Gastrocnemius medialis (tissue), 4 donors: ENCODE data around the gene STK33. TPM values are rescaled to one million over a fixed set of nuclear protein-coding genes. Genes with fewer than 3 reads are reported as not detected.

Experiments used
- ATAC-seq, 2 donors: fragments of 150-250 bp; one replicate each; pipeline ENCODE4 v1.9.1; 2016
- DNase-seq, 2 donors: peaks; one replicate each; pipeline ENCODE4 v3.0.0-alpha.2; 2019
- H3K27ac ChIP-seq, 4 donors: fragments of 200-600 bp; sonication (generic); 1 replicate in 1 of 4; 2 replicates in 3 of 4; pipeline ENCODE4 v1.5.1; 2016 to 2018; ENCODE audit warnings: mild to moderate bottlenecking in 2 of 4, moderate library complexity in 1 of 4
- H3K27me3 ChIP-seq, 3 donors: fragments of 200-600 bp; sonication (generic) in 2 of 3; 1 replicate in 1 of 3; 2 replicates in 2 of 3; pipeline versions ENCODE4 v1.5.1 to v1.6.0; 2016 to 2019; ENCODE audit warnings: mild to moderate bottlenecking in 1 of 3, moderate library complexity in 1 of 3
- H3K36me3 ChIP-seq, 2 donors: fragments of 200-600 bp; sonication (generic) in 1 of 2; one replicate each; pipeline ENCODE4 v1.5.1; 2017 to 2018
- H3K4me1 ChIP-seq, 2 donors: fragments of 200-600 bp; sonication (generic) in 1 of 2; one replicate each; pipeline ENCODE4 v1.5.1; 2016 to 2017; ENCODE audit warnings: mild to moderate bottlenecking in 2 of 2
- H3K4me3 ChIP-seq, 4 donors: fragments of 200-600 bp; sonication (generic) in 3 of 4; 1 replicate in 1 of 4; 2 replicates in 3 of 4; pipeline ENCODE4 v1.5.1; 2016 to 2019; ENCODE audit warnings: mild to moderate bottlenecking in 2 of 4
- H3K9me3 ChIP-seq, 3 donors: fragments of 200-600 bp; sonication (generic) in 2 of 3; 1 replicate in 1 of 3; 2 replicates in 2 of 3; pipeline ENCODE4 v1.5.1; 2016 to 2019
- POLR2A ChIP-seq, 2 donors: fragments of 450-650 bp; IDR thresholded peaks; one replicate each; pipeline ENCODE4 v1.6.1; 2017; ENCODE audit warnings: antibody characterized with exemption in 2 of 2, mild to moderate bottlenecking in 2 of 2, moderate library complexity in 2 of 2
- in situ Hi-C, 4 donors: fragments of 200-750 bp; cut with MboI; loops; one replicate each; pipeline versions ENCODE4 v1.15.0 to v1.8.0; 2017; ENCODE audit warnings: low sequenced_read_pairs in 4 of 4
- intact Hi-C: fragments of 100-400 bp; cut with DNase I; formaldehyde crosslinking; loops from one replicate; pipeline ENCODE4 v1.15.1; 2023; ENCODE audit warnings: low total_unique reads
- total RNA-seq, 4 donors: library from RNA; depleted of rRNA; stranded (reverse); fragments of >200 nt; gene quantifications; one replicate each; pipeline versions ENCODE4 v1.1.0 to v1.2.3, GENCODE V29; 2016
- TF ChIP-seq, protein P1 (sequence below), 5 experiments: fragments of 450-650 bp in 3 of 5; fragments of 200-600 bp in 2 of 5; sonication (generic) in 2 of 5; IDR thresholded peaks in 4 of 5; conservative IDR thresholded peaks in 1 of 5; 1 replicate in 4 of 5; 2 replicates in 1 of 5; pipeline ENCODE4 v1.5.1; 2016 to 2019; ENCODE audit warnings: antibody characterized with exemption in 5 of 5, mild to moderate bottlenecking in 3 of 5, moderate library complexity in 3 of 5

The STK33 gene
- total RNA-seq, 4 donors from 2014 or later = 0.66 to 13.5 (median 2.3) TPM

DNA sequence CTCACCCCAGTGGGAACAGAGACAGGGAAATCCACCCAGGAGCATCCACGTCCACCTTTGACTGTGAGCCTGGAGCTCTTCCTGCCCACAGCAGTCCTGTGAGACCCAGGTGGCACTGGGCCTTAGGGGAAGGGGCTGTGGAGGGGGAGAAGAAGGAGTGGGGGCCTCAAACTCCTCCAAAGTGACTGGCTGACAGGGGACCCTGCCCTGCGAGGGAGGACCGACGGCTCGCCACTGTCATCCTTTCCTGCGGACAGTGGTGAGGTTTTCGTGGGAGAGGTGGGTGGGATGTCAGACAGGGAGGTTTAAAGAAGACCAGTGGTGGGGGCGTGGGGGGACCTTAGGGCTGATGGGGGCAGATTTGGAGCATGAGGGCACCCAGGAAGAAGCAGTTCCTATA is 237.8 kb downstream of the STK33 start:
- H3K36me3 ChIP-seq = no peaks in the 10 kb centered on the region
- no peak overlapping the region for H3K27ac ChIP-seq
- in situ Hi-C loops (no loop called here), intact Hi-C loops (no loop called here)
- DNase-seq (no peak), ATAC-seq (no peak)
- H3K27me3 ChIP-seq = peaks cover 2 to 7% (median 4%) of the 10 kb centered on the region in 3 donors
- peaks cover 0 to 9% of the 10 kb centered on the region in 2 donors for H3K4me1 ChIP-seq
- H3K4me3 ChIP-seq = no peak overlapping the region
- H3K9me3 ChIP-seq = no peaks in the 10 kb centered on the region
- TF ChIP-seq, protein P1, sequence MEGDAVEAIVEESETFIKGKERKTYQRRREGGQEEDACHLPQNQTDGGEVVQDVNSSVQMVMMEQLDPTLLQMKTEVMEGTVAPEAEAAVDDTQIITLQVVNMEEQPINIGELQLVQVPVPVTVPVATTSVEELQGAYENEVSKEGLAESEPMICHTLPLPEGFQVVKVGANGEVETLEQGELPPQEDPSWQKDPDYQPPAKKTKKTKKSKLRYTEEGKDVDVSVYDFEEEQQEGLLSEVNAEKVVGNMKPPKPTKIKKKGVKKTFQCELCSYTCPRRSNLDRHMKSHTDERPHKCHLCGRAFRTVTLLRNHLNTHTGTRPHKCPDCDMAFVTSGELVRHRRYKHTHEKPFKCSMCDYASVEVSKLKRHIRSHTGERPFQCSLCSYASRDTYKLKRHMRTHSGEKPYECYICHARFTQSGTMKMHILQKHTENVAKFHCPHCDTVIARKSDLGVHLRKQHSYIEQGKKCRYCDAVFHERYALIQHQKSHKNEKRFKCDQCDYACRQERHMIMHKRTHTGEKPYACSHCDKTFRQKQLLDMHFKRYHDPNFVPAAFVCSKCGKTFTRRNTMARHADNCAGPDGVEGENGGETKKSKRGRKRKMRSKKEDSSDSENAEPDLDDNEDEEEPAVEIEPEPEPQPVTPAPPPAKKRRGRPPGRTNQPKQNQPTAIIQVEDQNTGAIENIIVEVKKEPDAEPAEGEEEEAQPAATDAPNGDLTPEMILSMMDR (IDR thresholded peaks at IDR 0.05 in 4 of 5, conservative IDR thresholded peaks at IDR 0.05 in 1 of 5) = no peak
- no peak for TF ChIP-seq POLR2A (IDR thresholded peaks at IDR 0.05)

DNA sequence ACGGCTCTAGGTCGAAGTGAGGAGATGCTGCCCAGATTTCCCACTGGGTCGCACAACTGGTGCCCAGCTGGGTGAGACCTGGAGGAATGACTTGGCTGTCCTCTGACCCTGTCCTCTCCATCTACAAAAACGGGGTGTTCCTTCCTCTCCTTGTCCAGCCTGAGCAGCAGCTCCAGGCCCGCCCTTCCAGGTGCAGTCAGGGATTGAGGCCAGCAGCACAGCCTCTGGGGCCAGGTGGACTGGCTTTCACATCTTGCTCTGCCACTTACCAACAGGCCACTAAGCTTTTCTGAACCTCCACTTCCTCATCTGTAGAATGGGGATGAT is 238.6 kb downstream of the STK33 start:
- H3K27me3 ChIP-seq = peaks cover 2 to 7% (median 4%) of the 10 kb centered on the region in 3 donors
- DNase-seq = no peak
- H3K9me3 ChIP-seq = no peaks in the 10 kb centered on the region
- no peak overlapping the region for H3K27ac ChIP-seq
- no peak for ATAC-seq
- in situ Hi-C loops = no loop called here
- TF ChIP-seq, protein P1 (IDR thresholded peaks at IDR 0.05 in 4 of 5, conservative IDR thresholded peaks at IDR 0.05 in 1 of 5) = no peak
- TF ChIP-seq POLR2A (IDR thresholded peaks at IDR 0.05) = no peak
- H3K4me1 ChIP-seq = peaks cover 0 to 9% of the 10 kb centered on the region in 2 donors
- intact Hi-C loops = no loop called here
- no peak overlapping the region for H3K4me3 ChIP-seq
- no peaks in the 10 kb centered on the region for H3K36me3 ChIP-seq

DNA sequence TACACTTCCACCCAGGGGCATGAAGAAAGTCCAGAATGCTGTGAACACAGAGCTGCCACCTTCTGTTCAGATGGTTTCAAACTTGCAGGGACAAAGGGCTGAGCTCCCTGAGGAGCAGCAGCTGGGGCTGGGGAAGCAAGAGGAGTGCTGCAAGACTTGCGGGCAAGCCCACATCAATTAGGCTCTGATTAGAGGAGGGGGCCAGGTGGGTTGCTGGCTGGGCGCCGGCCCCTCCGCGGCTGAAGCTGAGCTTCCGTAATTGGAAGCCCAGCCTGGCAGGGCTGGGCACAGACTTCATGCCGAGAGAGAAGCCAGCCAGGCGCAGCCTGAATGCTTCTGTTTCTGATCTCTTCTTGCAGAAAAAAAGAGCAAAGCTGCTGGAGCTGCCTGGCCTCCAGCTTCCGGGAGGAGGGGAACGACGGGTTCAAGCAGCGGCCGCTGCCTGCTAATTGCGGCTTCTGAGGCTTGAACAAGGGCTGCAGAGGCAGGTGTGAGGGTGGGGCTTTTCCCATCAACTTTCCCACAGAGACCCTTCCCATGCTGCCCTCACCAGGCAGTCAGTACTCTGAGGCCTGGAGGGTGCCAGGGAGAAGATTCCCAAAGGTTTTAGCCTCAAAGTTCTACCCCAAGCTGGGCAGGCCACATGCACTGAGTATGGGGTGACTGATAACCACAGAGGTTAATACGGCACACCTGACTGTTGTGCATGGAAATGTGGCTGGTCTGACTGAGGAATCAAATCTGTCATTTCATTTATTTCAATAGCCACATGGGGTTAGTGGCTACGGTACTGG is 239.2 kb downstream of the STK33 start:
- no peak for TF ChIP-seq POLR2A (IDR thresholded peaks at IDR 0.05)
- TF ChIP-seq, protein P1 (IDR thresholded peaks at IDR 0.05 in 4 of 5, conservative IDR thresholded peaks at IDR 0.05 in 1 of 5) = no peak
- ATAC-seq = no peak
- in situ Hi-C loops (no loop called here), intact Hi-C loops (no loop called here)
- DNase-seq = no peak
- Histone ChIP-seq H3K27ac (no peak overlapping the region), H3K4me3 (no peak overlapping the region), H3K4me1 (peaks cover 0 to 9% of the 10 kb centered on the region in 2 donors), H3K9me3 (no peaks in the 10 kb centered on the region), H3K27me3 (peaks cover 2 to 7% (median 4%) of the 10 kb centered on the region in 3 donors), H3K36me3 (no peaks in the 10 kb centered on the region)

DNA sequence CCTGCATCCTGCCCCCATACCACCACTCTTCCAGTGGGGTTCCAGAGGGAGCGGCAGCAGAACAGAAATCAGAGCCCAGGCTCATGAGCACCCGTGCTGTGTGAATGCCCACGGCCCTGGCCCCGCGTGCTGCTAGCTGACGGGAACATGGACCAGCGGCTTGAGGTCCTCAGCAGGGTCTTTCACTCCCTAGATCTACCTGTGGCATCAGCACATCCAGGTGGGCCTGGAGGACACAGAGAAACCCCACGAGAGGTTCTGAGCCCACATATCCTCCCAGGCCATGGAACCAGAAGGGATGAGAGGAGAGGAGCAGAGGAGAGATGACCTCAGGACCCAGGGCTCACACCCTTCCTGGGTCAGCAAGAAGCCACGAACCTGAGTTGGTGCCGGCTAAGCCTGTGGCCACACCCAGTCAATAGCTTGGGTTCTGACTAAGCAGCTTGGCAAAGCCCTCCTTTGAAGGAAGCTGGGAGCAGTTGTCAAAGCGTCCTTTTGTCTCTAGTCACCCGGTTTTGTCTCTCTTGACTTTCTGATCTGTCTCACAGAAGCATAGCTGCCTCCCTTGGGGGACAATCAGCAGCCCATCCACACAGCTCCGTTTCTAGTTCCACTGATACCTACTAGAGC is 241.0 kb downstream of the STK33 start:
- TF ChIP-seq, protein P1 (IDR thresholded peaks at IDR 0.05 in 4 of 5, conservative IDR thresholded peaks at IDR 0.05 in 1 of 5) = no peak
- no peak for TF ChIP-seq POLR2A (IDR thresholded peaks at IDR 0.05)
- H3K4me1 ChIP-seq = peaks cover 0 to 9% of the 10 kb centered on the region in 2 donors
- no peak for DNase-seq
- peaks cover 2 to 7% (median 4%) of the 10 kb centered on the region in 3 donors for H3K27me3 ChIP-seq
- H3K4me3 ChIP-seq = no peak overlapping the region
- in situ Hi-C loops (no loop called here), intact Hi-C loops (no loop called here)
- H3K27ac ChIP-seq = no peak overlapping the region
- H3K36me3 ChIP-seq = no peaks in the 10 kb centered on the region
- no peaks in the 10 kb centered on the region for H3K9me3 ChIP-seq
- no peak for ATAC-seq
